Kidney (tissue), 14 donors: ENCODE results near the gene CATSPERD. TPM values are rescaled to one million over a fixed set of nuclear protein-coding genes. Genes with fewer than 3 reads are reported as not detected.

ENCODE experiments used
- DNase-seq, 5 donors: peaks; one replicate each; pipeline ENCODE4 v3.0.0-alpha.2; 2013 to 2020
- FAIRE-seq: peaks from 2 replicates; lab custom pipeline; 2012; peaks lifted over from hg19 to GRCh38; lab: Jason Lieb, UNC
- H3K27ac ChIP-seq, 2 donors: one replicate each; pipeline ENCODE4 v1.7.0; 2013; ENCODE audit warnings: low read depth in 2 of 2, low read length in 2 of 2, inconsistent platforms in 1 of 2
- H3K27me3 ChIP-seq: one replicate; pipeline ENCODE4 v1.7.1; 2013; ENCODE audit warnings: low read length, inconsistent platforms; ENCODE audit not compliant: control insufficient read depth, insufficient read depth
- H3K36me3 ChIP-seq, 3 donors: one replicate each; pipeline versions ENCODE4 v1.7.0 to v1.7.1; 2013; ENCODE audit warnings: low read length in 3 of 3, control low read depth in 1 of 3, inconsistent platforms in 1 of 3; ENCODE audit not compliant: insufficient read depth in 3 of 3, control insufficient read depth in 2 of 3
- H3K4me1 ChIP-seq, 3 donors: one replicate each; pipeline versions ENCODE4 v1.7.0 to v1.7.1; 2013; ENCODE audit warnings: low read length in 3 of 3, inconsistent platforms in 1 of 3, low read depth in 1 of 3; ENCODE audit not compliant: control insufficient read depth in 2 of 3, insufficient read depth in 2 of 3
- H3K4me3 ChIP-seq, 3 donors: one replicate each; pipeline versions ENCODE4 v1.7.0 to v1.8.1; 2013; ENCODE audit warnings: low read length in 3 of 3, control low read depth in 1 of 3, inconsistent platforms in 1 of 3
- H3K9ac ChIP-seq, 3 donors: one replicate each; pipeline versions ENCODE4 v1.7.0 to v1.7.1; 2013; ENCODE audit warnings: low read length in 3 of 3, control low read depth in 1 of 3, inconsistent platforms in 1 of 3
- H3K9me3 ChIP-seq, 3 donors: one replicate each; pipeline versions ENCODE4 v1.7.0 to v1.7.1; 2013; ENCODE audit warnings: low read length in 3 of 3, control low read depth in 1 of 3, inconsistent platforms in 1 of 3; ENCODE audit not compliant: control insufficient read depth in 2 of 3, insufficient read depth in 1 of 3
- intact Hi-C: fragments of 100-400 bp; cut with DNase I; formaldehyde crosslinking; loops from one replicate; pipeline ENCODE4 v1.11.1; 2022
- polyA plus RNA-seq: library from polyadenylated mRNA; stranded (reverse); fragments of 350-450 nt; fragmentation: Illumina TruSeq; extraction: RNeasy Lipid Tissue Mini Kit (QIAGEN cat#74804); gene quantifications from one replicate; pipeline ENCODE4 v1.2.3, GENCODE V29; 2014; ENCODE audit warnings: low read depth, low replicate concordance; ENCODE audit not compliant: insufficient read depth
- total RNA-seq: library from RNA; stranded (reverse); fragmentation: NEBNext Ultra II Directional; extraction: Animal tissue kit (Norgen Biotek cat#: 25700); gene quantifications from one replicate; pipeline ENCODE4 v1.2.1, GENCODE V29; 2021
- TF ChIP-seq, protein P1 (sequence below): IDR thresholded peaks from 3 replicates; pipeline ENCODE4 v1.5.1; 2012; ENCODE audit warnings: mild to moderate bottlenecking, moderate library complexity, borderline replicate concordance; ENCODE audit not compliant: insufficient read depth; ENCODE audit errors: extremely low read depth
- donor health status: control.
- donor health status: control.
- donor health status: control.
- donor health status: control.
- donor health status: control.
- donor health status: DM: yes; HTN: yes; CAD: no.
- donor health status: Normal renal cell carcinoma (clear cell type).

The CATSPERD gene
- total and polyA plus RNA-seq, 2 donors from 2014 or later = not detected

DNA sequence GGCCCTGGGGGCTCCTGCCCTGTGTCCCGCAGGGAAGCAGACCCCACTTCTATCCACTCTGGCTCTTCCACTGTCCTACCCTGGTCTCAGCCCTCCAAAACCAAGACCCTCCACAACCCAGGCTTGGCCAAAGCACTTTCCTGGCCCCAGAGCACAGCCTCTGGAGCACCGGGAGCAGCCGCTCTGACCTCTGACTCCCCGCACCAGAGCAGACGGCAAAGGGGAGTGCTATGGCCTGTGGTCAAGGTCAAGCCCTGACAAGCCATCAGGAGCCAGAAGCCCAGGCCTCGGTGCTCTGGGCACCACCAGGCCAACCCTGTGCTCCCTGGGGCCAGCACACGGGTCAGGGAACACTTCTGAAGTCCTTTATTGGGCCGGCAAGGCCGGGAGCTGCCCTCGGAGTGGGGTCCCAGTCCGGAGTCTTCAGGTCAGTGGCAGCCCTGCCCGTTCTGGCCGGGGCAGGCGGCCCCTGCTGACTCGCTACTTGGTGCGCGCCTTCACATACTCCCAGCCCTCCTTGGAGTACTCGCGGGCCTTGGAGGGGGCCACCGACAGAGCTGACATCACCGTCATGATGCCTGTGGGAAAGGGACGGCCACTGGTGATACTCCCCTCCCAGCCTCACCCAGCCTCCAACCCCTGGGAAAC lies 42.2 kb upstream of the CATSPERD start:
- no peak overlapping the region for H3K4me3 ChIP-seq
- H3K27me3 ChIP-seq = no peaks in the 10 kb centered on the region
- DNase-seq = peak in 1 of 5 donors; percentile 57
- H3K36me3 ChIP-seq = no peaks in the 10 kb centered on the region
- H3K4me1 ChIP-seq = peaks cover 0 to 12% (median 5%) of the 10 kb centered on the region in 3 donors
- no peaks in the 10 kb centered on the region for H3K9me3 ChIP-seq
- TF ChIP-seq, protein P1, sequence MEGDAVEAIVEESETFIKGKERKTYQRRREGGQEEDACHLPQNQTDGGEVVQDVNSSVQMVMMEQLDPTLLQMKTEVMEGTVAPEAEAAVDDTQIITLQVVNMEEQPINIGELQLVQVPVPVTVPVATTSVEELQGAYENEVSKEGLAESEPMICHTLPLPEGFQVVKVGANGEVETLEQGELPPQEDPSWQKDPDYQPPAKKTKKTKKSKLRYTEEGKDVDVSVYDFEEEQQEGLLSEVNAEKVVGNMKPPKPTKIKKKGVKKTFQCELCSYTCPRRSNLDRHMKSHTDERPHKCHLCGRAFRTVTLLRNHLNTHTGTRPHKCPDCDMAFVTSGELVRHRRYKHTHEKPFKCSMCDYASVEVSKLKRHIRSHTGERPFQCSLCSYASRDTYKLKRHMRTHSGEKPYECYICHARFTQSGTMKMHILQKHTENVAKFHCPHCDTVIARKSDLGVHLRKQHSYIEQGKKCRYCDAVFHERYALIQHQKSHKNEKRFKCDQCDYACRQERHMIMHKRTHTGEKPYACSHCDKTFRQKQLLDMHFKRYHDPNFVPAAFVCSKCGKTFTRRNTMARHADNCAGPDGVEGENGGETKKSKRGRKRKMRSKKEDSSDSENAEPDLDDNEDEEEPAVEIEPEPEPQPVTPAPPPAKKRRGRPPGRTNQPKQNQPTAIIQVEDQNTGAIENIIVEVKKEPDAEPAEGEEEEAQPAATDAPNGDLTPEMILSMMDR = no peak
- FAIRE-seq = no peak
- H3K9ac ChIP-seq = no peak overlapping the region
- intact Hi-C loops = no loop called here
- H3K27ac ChIP-seq = no peak overlapping the region

DNA sequence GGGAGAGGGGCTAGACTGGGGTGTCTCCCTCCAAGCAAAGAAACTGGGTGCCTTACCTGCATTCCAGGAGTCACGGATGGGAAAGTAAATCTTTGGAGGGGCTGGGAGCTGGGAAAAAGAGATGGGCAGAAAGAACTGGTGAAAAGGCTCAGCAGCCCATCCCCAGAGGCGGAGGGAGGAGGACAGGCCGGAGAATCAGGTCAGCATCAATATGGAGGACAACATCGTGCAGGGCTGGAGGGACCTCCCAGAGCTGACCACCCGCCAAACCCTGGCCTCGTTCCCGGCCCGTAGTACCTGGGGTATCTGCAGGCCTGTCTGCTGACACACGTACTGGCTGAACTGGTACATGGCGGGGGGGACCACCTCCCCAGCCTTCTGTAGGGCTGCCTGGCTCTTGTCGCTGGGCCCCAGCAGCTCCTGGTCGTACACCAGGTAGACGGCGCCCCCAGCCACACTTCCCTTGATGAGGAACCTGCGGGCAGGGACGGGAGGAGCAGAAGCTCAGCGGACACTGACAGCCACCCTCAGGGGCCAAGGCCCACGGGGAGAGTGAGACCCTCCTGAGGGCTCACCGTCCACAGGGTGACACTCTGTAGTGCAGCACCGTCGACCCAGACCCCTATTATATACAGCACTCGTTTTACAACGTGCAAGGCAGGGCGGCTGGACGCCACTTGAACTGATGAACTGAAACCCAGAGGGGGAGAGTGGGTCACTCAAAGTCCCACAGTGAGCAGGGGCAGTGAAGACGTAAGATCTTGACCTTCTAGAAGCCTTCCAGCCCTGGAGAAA lies 41.0 kb upstream of the CATSPERD start:
- DNase-seq = peak in 2 of 5 donors; percentile 77 to 86
- H3K27ac ChIP-seq = peak overlapping the region in 1 of 2 donors; percentile 94
- FAIRE-seq = no peak
- H3K9ac ChIP-seq = peak overlapping the region; percentile 75 to 97 (median 92)
- H3K9me3 ChIP-seq = no peaks in the 10 kb centered on the region
- intact Hi-C loops = no loop called here
- H3K4me1 ChIP-seq = peaks cover 0 to 12% (median 5%) of the 10 kb centered on the region in 3 donors
- no peaks in the 10 kb centered on the region for H3K27me3 ChIP-seq
- TF ChIP-seq, protein P1 = no peak
- peak overlapping the region; percentile 79 to 99 (median 97) for H3K4me3 ChIP-seq
- H3K36me3 ChIP-seq = no peaks in the 10 kb centered on the region

DNA sequence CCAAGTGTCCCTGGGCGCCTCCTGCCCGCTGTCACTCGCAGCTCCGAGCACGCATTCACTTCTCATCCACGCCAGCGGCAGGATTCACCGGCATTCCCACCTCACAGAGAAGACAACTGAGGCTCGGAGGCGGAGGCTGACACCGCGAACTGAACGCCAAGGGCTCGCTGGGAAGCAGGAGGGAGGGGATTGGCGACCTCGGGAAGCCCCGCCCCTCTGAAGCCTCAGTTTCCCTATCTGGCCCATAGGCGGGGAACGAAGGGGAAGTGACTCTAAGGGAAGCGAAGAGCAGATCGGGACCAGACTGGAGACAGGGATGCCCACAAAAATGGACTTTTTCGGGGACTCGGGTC lies 40.4 kb upstream of the CATSPERD start:
- no peaks in the 10 kb centered on the region for H3K27me3 ChIP-seq
- no peaks in the 10 kb centered on the region for H3K36me3 ChIP-seq
- peak in 2 of 5 donors; percentile 21 to 90 for DNase-seq
- FAIRE-seq = no peak
- no peaks in the 10 kb centered on the region for H3K9me3 ChIP-seq
- H3K4me1 ChIP-seq = peaks cover 0 to 12% (median 5%) of the 10 kb centered on the region in 3 donors
- peak overlapping the region; percentile 86 to 94 for H3K27ac ChIP-seq
- peak overlapping the region; percentile 75 to 97 (median 92) for H3K9ac ChIP-seq
- intact Hi-C loops = no loop called here
- TF ChIP-seq, protein P1 = no peak
- H3K4me3 ChIP-seq = peak overlapping the region; percentile 79 to 99 (median 97)
